ENCODE measurements around the gene ACVR1B.

Gene ACVR1B

DNA sequence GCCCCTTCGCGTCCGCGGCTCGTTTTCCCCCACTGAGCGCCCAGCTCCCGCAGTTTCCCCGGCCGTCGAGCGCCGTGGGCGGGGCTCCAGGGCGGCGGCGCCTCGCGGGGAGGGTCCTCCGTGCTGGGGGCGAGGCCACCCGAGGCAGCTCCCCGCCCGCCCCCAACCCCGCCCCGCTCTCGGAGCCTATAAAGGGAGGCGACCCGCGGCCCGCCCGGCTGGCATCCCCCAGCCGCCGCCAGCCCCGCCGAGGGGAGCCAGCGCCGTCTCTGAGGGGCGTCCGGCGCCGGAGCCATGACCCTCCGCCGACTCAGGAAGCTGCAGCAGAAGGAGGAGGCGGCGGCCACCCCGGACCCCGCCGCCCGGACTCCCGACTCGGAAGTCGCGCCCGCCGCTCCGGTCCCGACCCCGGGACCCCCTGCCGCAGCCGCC is 55.2 kb downstream of the ACVR1B start, which contains the start of gene TAMALIN:
Gene TAMALIN, plus strand, starts transcription at position 221 of the 432 bp plus-strand sequence. Its CDS starts 74 bp downstream, at position 295.
- DNase-seq, result peak; percentile 33

DNA sequence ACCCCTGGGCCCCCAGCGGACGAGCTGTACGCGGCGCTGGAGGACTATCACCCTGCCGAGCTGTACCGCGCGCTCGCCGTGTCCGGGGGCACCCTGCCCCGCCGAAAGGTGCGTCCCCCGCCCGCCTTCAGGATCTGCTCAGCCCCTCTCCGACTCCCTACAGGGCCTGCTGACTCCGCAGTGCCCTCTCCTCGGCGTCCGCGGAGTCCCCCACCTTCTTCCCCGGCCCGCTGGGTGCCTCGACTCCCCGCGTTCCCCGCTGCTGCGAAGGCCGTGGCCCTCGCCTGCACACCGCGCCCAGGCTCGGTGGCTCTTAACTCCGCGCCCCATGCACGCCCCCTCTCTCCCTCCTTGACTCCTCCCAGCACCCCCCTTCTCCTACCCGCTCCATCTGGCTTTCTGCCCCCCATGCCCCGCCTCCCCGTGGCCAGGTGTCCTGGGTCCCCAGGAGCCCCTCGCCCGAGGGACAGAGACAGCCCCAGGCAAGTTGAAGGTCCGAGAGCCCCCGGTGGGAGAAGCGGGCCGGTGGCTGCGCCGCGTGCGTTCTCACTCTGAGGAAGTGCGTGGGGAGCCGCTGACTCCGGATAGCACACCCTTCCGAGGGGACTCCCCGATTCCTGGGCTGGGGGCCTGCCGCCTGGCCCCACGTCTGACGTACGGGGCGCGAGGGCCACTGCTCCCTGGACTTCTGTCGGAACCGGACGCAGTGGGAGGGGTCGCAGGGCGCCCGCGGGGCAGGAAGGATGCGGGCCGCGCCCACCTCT is 55.8 kb downstream of the ACVR1B start:
- DNase-seq, result no peak

- no peak for DNase-seq
Observed at GRCh38 chr12:52007982-52008510, 56.5 kb downstream of the ACVR1B start.

DNA sequence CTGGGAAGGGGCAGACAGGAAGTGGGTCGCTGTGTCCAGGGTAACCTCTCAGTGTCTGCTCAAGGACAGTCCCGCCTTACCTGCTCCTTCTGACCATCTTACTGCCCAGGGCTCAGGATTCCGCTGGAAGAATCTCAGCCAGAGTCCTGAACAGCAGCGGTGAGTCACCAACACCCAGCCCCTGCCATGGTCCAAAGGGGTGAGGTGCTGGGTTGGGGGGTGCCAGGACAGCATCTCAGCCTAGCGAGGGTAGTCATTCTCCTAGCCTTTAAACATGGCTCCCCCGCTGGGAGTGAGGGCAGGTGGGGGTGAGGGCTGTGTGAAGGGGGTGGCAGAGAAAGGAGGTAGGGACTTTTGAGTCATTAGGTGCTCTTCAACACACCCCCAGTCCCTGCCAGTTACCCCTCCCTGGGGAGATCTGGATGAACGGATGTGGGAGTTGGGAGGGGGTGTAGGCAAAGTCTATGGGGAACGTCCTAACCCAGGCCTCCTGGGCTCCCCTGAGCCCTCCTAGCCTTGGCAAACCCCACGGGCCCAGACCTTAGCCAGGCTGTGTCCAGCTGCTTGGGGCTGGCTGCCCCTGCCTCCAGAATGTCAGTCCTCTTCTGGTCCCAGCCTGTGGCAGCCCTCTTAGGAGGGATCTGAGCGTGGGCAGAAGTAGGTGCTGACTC is 57.7 kb downstream of the ACVR1B start:
- no peak for DNase-seq

- DNase-seq, result no peak
Observed at GRCh38 chr12:52010152-52010622, 58.7 kb downstream of the ACVR1B start.

DNA sequence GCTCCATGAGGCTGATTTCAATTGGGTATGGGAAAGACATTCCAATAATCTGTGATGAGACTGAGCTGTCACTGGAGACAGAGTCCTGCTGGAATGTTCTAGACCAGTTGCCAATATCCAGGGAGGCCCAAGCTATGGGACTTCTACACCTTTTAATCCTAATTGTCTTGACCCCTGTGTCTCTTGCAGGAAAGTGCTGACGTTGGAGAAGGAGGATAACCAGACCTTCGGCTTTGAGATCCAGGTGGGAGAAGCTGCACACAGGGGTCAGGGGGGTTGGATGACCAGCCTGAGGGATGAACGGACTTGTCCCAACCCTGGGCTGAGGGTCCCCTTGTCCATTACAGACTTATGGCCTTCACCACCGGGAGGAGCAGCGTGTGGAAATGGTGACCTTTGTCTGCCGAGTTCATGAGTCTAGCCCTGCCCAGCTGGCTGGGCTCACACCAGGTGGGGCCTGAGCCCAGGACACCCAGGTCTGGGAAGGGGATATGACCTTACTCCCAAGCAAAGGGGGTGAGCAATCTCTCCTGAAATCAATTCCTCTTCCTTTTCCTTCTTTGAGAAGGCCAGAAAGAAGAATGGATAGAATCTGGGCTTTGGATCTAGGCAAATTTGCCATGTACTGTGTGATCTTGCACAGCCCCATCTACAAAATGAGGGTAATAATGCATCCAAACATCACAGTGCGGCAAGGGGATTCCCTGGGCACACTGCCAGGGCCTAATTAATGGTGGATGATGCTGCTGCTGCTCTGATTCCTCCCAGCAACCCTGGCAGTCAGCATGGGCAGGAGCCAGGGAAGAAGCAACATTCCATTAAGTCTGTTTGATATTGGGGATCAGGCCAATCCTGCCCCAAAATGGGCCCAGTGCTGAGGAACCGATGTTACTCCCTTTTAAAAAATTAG is 59.4 kb downstream of the ACVR1B start:
- peak; percentile 21 for DNase-seq

DNA sequence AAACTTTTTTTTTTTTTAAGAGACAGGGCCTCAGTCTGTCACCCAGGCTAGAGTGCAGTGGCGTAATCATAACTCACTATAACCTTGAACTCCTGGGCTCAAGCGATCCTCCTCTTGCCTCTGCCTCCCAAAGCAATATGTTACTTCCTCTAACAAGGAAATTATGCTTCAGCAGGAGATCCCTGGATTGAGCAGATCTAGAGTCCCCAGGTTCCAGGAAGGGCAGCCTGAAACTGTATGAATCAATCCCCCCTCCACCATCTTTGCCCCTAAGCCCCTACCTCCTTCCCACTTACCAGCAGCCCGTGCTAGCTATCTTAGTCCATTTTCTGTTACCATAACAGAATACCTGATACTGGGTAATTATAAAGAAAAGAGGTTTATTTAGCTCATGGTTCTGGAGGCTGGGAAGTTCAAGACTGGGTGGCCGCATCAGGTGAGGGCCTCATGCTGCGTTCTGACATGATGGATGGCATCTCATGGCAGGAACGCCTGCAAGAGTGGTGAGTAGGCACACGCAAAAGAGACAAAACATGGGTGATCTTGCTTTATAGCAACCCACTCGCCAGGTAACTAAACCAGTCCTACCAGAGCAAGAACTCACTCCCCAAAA is 60.2 kb downstream of the ACVR1B start:
- no peak for DNase-seq

- DNase-seq, result no peak
Observed at GRCh38 chr12:52013626-52014310, 62.3 kb downstream of the ACVR1B start.

DNA sequence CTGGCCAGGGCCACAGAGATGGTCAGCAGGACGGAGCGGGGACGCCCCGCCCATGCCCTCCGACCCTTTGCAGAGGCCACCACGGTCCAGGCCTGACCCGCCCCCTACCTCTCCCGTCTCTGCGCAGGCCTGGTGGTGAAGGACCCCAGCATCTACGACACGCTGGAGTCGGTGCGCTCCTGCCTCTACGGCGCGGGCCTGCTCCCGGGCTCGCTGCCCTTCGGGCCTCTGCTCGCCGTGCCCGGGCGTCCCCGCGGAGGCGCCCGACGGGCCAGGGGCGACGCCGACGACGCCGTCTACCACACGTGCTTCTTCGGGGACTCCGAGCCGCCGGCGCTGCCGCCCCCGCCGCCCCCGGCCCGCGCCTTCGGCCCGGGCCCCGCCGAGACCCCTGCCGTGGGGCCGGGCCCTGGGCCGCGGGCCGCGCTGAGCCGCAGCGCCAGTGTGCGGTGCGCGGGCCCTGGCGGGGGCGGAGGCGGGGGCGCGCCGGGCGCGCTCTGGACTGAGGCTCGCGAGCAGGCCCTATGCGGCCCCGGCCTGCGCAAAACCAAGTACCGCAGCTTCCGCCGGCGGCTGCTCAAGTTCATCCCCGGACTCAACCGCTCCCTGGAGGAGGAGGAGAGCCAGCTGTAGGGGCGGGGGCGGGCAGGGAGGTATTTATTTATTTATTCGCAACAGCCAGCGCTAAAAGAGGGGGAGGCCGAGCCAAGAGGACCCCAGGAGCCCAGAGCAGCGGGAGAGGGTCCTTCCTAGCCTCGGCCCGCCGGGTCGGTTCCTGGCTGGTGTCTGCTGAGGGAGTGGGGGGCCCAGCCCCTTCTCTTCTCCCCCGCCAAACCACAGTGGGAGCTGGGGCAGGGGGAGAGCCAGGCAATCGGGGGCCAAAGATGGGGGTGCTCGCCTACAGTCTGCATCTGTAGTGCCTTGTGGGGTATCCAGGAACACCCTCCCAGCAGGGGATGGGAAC is 63.4 kb downstream of the ACVR1B start:
- no peak for DNase-seq

DNA sequence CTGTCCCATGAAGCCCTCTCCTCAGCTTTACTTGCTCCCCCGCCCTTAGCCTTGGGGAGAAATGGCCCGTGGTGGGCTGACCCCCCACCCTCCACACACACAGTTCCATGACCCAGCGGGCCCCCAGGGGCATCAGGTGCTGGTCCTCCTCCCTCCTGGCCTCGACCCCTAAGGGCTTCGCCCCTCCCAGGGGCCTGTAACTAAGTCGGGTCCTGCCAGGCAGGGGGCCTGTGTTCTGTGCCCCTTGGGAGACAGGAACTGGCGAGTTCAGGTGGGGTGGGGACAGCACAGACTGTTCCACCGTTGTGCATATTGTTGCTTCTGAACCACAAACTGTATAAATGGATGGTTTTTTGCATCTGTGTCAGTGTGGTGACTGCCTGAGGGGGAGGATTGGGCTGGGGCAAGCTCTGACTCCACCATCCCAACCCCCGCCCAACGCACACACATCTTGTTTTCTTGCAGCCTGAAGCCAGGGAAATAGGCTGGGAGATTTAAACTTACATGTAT is 64.1 kb downstream of the ACVR1B start:
- DNase-seq, result no peak

- DNase-seq, result peak; percentile 33
Observed at GRCh38 chr12:52018433-52019112, 67.1 kb downstream of the ACVR1B start.

DNA sequence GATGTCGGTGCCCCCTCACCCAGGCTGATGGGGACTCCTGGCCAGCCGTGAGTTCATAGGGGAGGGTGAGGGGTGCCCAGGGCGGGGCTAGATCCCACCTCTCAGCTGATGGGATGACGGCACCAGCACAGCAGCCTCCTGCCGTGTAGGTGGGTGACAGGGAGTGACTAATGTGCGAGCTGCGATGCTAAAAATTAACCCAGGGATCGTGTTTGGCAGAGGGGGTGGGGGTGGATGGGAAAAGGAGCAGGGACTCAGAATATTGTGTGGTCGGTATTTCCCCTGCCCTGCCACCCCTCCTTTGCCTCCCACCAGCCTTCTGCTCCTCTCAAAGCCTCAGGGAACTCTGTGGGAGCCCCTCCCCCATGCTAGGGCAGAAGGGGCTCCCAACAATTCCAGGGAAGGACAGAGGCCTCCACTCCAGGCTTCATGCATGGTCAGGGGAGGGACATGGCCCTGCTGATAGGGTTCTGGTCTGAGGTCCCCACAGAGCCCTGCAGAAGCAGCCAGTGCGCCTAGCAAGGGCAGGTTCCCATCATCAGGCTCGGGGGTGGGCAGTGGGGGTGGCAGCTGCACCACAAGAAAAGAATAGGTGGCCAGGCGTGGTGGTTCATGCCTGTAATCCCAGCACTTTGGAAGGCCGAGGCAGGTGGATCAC is 67.7 kb downstream of the ACVR1B start:
- no peak for DNase-seq

- peak; percentile 43 for DNase-seq
Observed at GRCh38 chr12:52020539-52021336, 69.2 kb downstream of the ACVR1B start.

DNA sequence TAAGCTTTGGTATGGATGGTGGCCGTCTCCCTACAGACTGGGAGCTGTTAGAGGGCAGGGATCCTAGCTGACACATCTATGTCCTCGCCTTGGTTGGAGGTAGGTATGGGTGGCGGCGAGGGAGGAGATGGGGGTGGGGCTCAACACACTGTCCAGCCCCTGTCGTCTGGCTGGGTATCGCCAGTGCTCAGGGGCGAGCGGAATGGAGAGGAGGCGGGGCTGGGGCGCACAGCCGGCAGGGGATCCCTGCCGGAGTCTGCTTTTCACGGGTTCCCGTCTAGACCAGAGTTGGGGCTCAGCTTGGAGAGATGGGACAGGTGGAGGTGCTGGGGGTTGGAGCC is 71.3 kb downstream of the ACVR1B start:
- DNase-seq, result no peak

DNA sequence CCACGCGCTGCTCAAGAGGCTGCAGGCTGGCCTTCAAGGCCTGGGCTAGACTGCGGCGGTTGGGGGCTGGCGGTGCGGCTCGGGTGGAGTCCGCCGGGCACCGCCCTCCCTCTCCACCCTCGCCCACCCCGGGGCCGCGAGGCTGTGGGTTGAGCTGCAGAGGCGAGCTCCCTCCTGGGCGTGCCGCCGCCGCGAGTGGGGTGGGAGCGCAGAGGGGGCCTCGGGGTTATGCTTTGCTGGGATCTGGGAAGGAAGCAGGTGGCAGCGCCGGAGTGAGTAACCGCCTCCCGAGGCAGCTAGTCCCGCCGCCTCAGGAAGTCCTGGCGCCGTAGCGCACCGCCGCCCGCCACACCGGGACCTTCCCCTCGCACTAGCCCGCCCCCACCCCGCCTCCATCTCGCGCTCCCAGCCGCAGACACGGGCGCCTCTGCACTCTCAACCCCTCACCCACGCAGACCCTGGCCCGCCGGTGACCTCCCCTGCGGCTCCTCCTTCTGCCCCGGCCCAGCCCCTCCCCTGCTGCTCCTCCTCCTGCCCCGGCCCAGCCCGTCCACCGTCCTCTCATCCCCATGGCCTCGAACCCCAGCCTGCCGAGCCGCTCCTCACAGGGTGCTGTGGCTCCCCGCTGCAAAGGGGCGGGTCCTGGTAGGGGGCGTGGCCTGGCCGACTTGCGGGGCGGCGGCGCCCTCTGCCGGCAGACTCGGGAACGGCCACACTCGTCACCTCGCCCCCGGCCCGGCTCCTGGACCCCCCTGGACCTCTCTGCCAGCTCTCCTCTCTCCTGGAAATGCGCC is 71.9 kb downstream of the ACVR1B start:
- peak; percentile 55 for DNase-seq

- no peak for DNase-seq
Observed at GRCh38 chr12:52023976-52024688, 72.6 kb downstream of the ACVR1B start.

- DNase-seq, result no peak
Observed at GRCh38 chr12:52024845-52025230, 73.3 kb downstream of the ACVR1B start.

All from NCI-H1092 treated with DMSO at 0.1 percent for 48 hours (cell line).